Breast epithelium (tissue), 3 donors: ENCODE results near the gene C19orf25.

Experiments used
- POLR2A ChIP-seq: fragments of 450-650 bp; IDR thresholded peaks from one replicate; pipeline ENCODE4 v1.6.1; 2016; ENCODE audit warnings: antibody characterized with exemption, mild to moderate bottlenecking, moderate library complexity
- POLR2AphosphoS5 ChIP-seq, 3 donors: sonication (generic); formaldehyde crosslinking; IDR thresholded peaks; one replicate each; pipeline ENCODE4 v1.6.1; 2017; ENCODE audit warnings: antibody characterized with exemption in 3 of 3
- TF ChIP-seq, protein P1 (sequence below), 3 donors: fragments of 450-650 bp; IDR thresholded peaks; one replicate each; pipeline ENCODE4 v1.5.1; 2016 to 2017; ENCODE audit warnings: antibody characterized with exemption in 3 of 3, mild to moderate bottlenecking in 3 of 3, moderate library complexity in 3 of 3

DNA sequence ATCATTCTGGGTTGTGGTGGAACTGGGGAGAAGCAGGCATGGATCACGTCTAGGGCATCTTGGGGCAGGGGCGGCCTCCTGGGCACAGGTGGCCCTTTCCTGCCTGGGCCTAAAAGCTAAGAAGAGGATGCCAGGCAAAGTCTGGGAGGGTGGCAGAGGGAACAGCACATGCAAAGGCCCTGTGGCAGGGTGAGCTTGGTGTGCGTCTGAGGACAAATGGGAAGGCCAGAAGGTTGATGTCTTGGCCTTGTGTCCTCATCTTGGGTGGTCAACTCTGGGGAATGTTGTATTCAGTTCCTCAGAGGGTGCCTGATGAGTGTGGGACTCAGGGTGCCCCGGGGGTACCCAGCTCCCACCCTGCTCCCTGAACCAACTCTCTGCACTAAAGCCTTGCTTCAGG, 39.5 kb upstream of the C19orf25 start:
- TF ChIP-seq, protein P1, sequence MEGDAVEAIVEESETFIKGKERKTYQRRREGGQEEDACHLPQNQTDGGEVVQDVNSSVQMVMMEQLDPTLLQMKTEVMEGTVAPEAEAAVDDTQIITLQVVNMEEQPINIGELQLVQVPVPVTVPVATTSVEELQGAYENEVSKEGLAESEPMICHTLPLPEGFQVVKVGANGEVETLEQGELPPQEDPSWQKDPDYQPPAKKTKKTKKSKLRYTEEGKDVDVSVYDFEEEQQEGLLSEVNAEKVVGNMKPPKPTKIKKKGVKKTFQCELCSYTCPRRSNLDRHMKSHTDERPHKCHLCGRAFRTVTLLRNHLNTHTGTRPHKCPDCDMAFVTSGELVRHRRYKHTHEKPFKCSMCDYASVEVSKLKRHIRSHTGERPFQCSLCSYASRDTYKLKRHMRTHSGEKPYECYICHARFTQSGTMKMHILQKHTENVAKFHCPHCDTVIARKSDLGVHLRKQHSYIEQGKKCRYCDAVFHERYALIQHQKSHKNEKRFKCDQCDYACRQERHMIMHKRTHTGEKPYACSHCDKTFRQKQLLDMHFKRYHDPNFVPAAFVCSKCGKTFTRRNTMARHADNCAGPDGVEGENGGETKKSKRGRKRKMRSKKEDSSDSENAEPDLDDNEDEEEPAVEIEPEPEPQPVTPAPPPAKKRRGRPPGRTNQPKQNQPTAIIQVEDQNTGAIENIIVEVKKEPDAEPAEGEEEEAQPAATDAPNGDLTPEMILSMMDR (IDR thresholded peaks at IDR 0.05) = no peak
- TF ChIP-seq POLR2AphosphoS5 (IDR thresholded peaks at IDR 0.05) (no peak), POLR2A (no peak)
